MM.1S (cell line): ENCODE results near the gene TPSAB1.
"Not testable (repeated sequence)": the region's sequence is repeated elsewhere in the genome, so short reads cannot be mapped to it uniquely, and the experiment has no call there.

Source experiments
- DNase-seq: peaks from one replicate; pipeline ENCODE4 v3.0.0-alpha.2; 2015
- H2AFZ ChIP-seq: fragments of 300-600 bp; sonication (generic); 2 replicates; pipeline ENCODE4 v1.6.0; 2016; ENCODE audit warnings: antibody characterized with exemption, low read length
- H3F3A ChIP-seq: fragments of 300-600 bp; sonication (generic); 2 replicates; pipeline ENCODE4 v1.6.1; 2016; ENCODE audit warnings: mild to moderate bottlenecking, antibody characterized with exemption, low read length, moderate library complexity, mixed read lengths; ENCODE audit not compliant: insufficient read depth
- H3K27ac ChIP-seq: fragments of 300-600 bp; sonication (generic); 2 replicates; pipeline ENCODE4 v1.5.1; 2016; ENCODE audit warnings: mild to moderate bottlenecking, low read length
- H3K27me3 ChIP-seq: fragments of 300-600 bp; sonication (generic); replicated peaks from 2 replicates; pipeline ENCODE4 v1.6.0; 2016; ENCODE audit warnings: low read length; ENCODE audit not compliant: insufficient read depth
- H3K36me3 ChIP-seq: fragments of 300-600 bp; sonication (generic); replicated peaks from 2 replicates; pipeline ENCODE4 v1.6.1; 2016; ENCODE audit warnings: mild to moderate bottlenecking, low read length, mixed read lengths; ENCODE audit not compliant: insufficient read depth
- H3K4me1 ChIP-seq: fragments of 300-600 bp; sonication (generic); 2 replicates; pipeline ENCODE4 v1.6.1; 2016; ENCODE audit warnings: low read length, mixed read lengths
- H3K4me2 ChIP-seq: fragments of 300-600 bp; sonication (generic); 2 replicates; pipeline ENCODE4 v1.6.0; 2016; ENCODE audit warnings: low read depth, low read length
- H3K4me3 ChIP-seq: fragments of 300-600 bp; sonication (generic); 2 replicates; pipeline ENCODE4 v1.5.1; 2016; ENCODE audit warnings: low read length, mixed read lengths
- H3K79me2 ChIP-seq: fragments of 300-600 bp; sonication (generic); 2 replicates; pipeline ENCODE4 v1.6.1; 2016; ENCODE audit warnings: mixed run types, low read length, mixed read lengths
- H3K9ac ChIP-seq: fragments of 300-600 bp; sonication (generic); 2 replicates; pipeline ENCODE4 v1.6.1; 2016; ENCODE audit warnings: low read length, mixed read lengths
- H3K9me2 ChIP-seq: fragments of 300-600 bp; sonication (generic); replicated peaks from 2 replicates; pipeline ENCODE4 v1.6.1; 2016; ENCODE audit warnings: mild to moderate bottlenecking, low read length, mixed read lengths; ENCODE audit not compliant: insufficient read depth
- H3K9me3 ChIP-seq: fragments of 300-600 bp; sonication (generic); replicated peaks from 2 replicates; pipeline ENCODE4 v1.6.1; 2016; ENCODE audit warnings: mild to moderate bottlenecking, low read length, mixed read lengths; ENCODE audit not compliant: insufficient read depth
- H4K20me1 ChIP-seq: fragments of 300-600 bp; sonication (generic); 2 replicates; pipeline ENCODE4 v1.6.1; 2016; ENCODE audit warnings: mild to moderate bottlenecking, low read length, moderate library complexity, mixed read lengths; ENCODE audit not compliant: insufficient read depth
- CTCF ChIP-seq: fragments of 300-600 bp; sonication (generic); IDR thresholded peaks from 2 replicates; pipeline ENCODE4 v1.5.1; 2016; ENCODE audit warnings: antibody characterized with exemption, low read length, mixed read lengths
- EZH2 ChIP-seq: fragments of 300-600 bp; sonication (generic); optimal IDR thresholded peaks from 2 replicates; pipeline ENCODE3; 2017; ENCODE audit warnings: low read depth, mild to moderate bottlenecking, antibody characterized with exemption, low read length, mixed read lengths
- EZH2phosphoT487 ChIP-seq: fragments of 300-600 bp; sonication (generic); IDR thresholded peaks from 2 replicates; pipeline ENCODE4 v1.6.1; 2018; ENCODE audit warnings: antibody characterized with exemption, low read length

TPSAB1 gene

GRCh38 chr16:1244881-1245280 is 4.4 kb downstream of the TPSAB1 start:
- TF ChIP-seq EZH2phosphoT487, result no peak
- no peak for TF ChIP-seq CTCF
- no peak for TF ChIP-seq EZH2
- Histone ChIP-seq H3K27me3 (peaks cover 38% of the 10 kb centered on the region), H2AFZ (no peak overlapping the region), H3K4me2 (no peak overlapping the region), H3K9ac (no peak overlapping the region), H3K79me2 (no peaks in the 10 kb centered on the region), H4K20me1 (no peaks in the 10 kb centered on the region), H3K36me3 (no peaks in the 10 kb centered on the region), H3K4me1 (no peaks in the 10 kb centered on the region), H3K9me3 (no peaks in the 10 kb centered on the region), H3K4me3 (no peak overlapping the region), H3K27ac (no peak overlapping the region), H3K9me2 (no peaks in the 10 kb centered on the region), H3F3A (no peaks in the 10 kb centered on the region)
- no peak for DNase-seq

GRCh38 chr16:1245452-1246020 is 5.0 kb downstream of the TPSAB1 start:
- Histone ChIP-seq H2AFZ (no peak overlapping the region), H3K27me3 (peaks cover 38% of the 10 kb centered on the region), H3K79me2 (no peaks in the 10 kb centered on the region), H3K9me3 (no peaks in the 10 kb centered on the region), H3K27ac (no peak overlapping the region), H3K9me2 (no peaks in the 10 kb centered on the region), H3K4me1 (no peaks in the 10 kb centered on the region), H3K36me3 (no peaks in the 10 kb centered on the region), H3F3A (no peaks in the 10 kb centered on the region), H3K9ac (no peak overlapping the region), H4K20me1 (no peaks in the 10 kb centered on the region), H3K4me2 (no peak overlapping the region), H3K4me3 (no peak overlapping the region)
- no peak for TF ChIP-seq EZH2
- TF ChIP-seq CTCF, result no peak
- TF ChIP-seq EZH2phosphoT487, result no peak
- DNase-seq, result no peak

- H3K27ac ChIP-seq, DNase-seq, H3K9me2 ChIP-seq, H3K4me2 ChIP-seq, H3K9ac ChIP-seq, H3F3A ChIP-seq, H2AFZ ChIP-seq, H3K36me3 ChIP-seq, H4K20me1 ChIP-seq, H3K9me3 ChIP-seq, H3K4me1 ChIP-seq, H3K79me2 ChIP-seq, H3K4me3 ChIP-seq: not testable (repeated sequence)
- H3K27me3 ChIP-seq, result peaks cover 38% of the 10 kb centered on the region
These were observed 7.5 kb downstream of the TPSAB1 start for GRCh38 chr16:1247903-1248537.

GRCh38 chr16:1249031-1249755 is 8.7 kb downstream of the TPSAB1 start:
- H3F3A ChIP-seq, H3K79me2 ChIP-seq, H3K4me2 ChIP-seq, H3K36me3 ChIP-seq, H3K27ac ChIP-seq, H3K9me3 ChIP-seq, H3K4me3 ChIP-seq, H4K20me1 ChIP-seq, H2AFZ ChIP-seq, H3K4me1 ChIP-seq, DNase-seq, H3K9ac ChIP-seq, H3K9me2 ChIP-seq: not testable (repeated sequence)
- H3K27me3 ChIP-seq, result peaks cover 35% of the 10 kb centered on the region

GRCh38 chr16:1253701-1254364 is 13.3 kb downstream of the TPSAB1 start:
- H3K9ac ChIP-seq, H3K79me2 ChIP-seq, H3K4me2 ChIP-seq, H2AFZ ChIP-seq, H3K9me2 ChIP-seq, H3K36me3 ChIP-seq, H3K4me1 ChIP-seq, H3K4me3 ChIP-seq, H3K9me3 ChIP-seq, H4K20me1 ChIP-seq, H3F3A ChIP-seq, H3K27ac ChIP-seq, DNase-seq: not testable (repeated sequence)
- H3K27me3 ChIP-seq, result peaks cover 27% of the 10 kb centered on the region

GRCh38 chr16:1254821-1255220 is 14.3 kb downstream of the TPSAB1 start:
- not testable (repeated sequence) for H3K4me1 ChIP-seq, H3K4me3 ChIP-seq, H3F3A ChIP-seq, H3K9ac ChIP-seq, H2AFZ ChIP-seq, H3K4me2 ChIP-seq, H3K9me2 ChIP-seq, H3K79me2 ChIP-seq, H3K9me3 ChIP-seq, DNase-seq, H4K20me1 ChIP-seq, H3K36me3 ChIP-seq, H3K27ac ChIP-seq
- H3K27me3 ChIP-seq, result peaks cover 37% of the 10 kb centered on the region
